Measurements from ENCODE around the gene TBL1X. TPM values are rescaled to one million over a fixed set of nuclear protein-coding genes. Genes with fewer than 3 reads are reported as not detected.

Gene TBL1X
- total and polyA plus RNA-seq, 10 of the 15 experiments (the other 5 are each of a cell fraction or from before 2014, with no cell fraction given) = 4.4 to 26.3 (median 10.6) TPM

DNA sequence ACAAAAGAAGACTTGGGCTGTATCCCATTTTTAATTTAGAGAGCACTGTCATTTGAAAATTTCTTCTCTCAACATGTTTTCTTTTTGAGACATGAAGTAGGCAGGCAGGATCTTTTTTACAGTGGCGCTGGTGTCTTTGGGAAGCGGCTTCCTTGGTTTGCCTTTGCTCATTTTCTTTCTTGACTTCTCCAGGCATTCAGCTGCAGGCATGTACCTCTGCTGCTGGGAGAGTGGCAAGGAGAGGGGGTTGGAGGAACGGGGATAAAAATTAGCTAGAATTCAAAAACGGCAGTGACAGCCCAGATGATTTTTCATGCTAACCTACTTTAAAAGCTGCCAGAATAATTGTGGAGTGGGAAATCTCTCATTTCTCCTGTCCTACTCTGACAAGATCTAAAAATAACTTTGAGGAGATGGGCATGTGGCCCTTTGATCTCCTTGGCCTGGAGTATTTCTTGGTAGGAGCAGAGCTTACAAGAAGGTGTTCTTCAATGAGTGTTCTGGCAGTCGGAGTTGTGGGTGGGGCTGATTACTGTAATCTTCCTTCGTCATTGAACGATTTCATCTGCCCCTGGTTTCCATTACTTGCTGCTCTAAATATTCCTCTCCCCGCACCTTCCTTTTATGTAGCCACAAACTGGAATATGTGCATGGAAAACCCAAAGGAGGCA, 54.8 kb downstream of the TBL1X start:
- no TSS peak for BruUV-seq (replicated peaks)
- WGBS (ENCODE audit: insufficient coverage, insufficient replicate concordance, low lambda C conversion rate, missing lambda C conversion rate) = 68% methylated on average over 8 of the region's 8 CpGs
- H3K9ac ChIP-seq (ENCODE audit: control insufficient read depth, insufficient read depth, low read length) = no peak overlapping the region
- no peak overlapping the region for H3K4me2 ChIP-seq (ENCODE audit: control insufficient read depth, insufficient read depth)
- TF ChIP-seq SREBF2 (IDR thresholded peaks at IDR 0.05; ENCODE audit: low read length) = no peak
- TF ChIP-seq, protein P1, sequence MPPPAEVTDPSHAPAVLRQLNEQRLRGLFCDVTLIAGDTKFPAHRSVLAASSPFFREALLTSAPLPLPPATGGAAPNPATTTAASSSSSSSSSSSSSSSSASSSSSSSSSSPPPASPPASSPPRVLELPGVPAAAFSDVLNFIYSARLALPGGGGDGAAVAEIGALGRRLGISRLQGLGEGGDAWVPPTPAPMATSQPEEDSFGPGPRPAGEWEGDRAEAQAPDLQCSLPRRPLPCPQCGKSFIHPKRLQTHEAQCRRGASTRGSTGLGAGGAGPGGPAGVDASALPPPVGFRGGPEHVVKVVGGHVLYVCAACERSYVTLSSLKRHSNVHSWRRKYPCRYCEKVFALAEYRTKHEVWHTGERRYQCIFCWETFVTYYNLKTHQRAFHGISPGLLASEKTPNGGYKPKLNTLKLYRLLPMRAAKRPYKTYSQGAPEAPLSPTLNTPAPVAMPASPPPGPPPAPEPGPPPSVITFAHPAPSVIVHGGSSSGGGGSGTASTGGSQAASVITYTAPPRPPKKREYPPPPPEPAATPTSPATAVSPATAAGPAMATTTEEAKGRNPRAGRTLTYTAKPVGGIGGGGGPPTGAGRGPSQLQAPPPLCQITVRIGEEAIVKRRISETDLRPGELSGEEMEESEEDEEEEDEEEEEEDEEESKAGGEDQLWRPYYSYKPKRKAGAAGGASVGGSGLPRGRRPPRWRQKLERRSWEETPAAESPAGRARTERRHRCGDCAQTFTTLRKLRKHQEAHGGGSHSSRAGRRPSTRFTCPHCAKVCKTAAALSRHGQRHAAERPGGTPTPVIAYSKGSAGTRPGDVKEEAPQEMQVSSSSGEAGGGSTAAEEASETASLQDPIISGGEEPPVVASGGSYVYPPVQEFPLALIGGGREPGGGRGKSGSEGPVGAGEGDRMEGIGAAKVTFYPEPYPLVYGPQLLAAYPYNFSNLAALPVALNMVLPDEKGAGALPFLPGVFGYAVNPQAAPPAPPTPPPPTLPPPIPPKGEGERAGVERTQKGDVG (CRISPR knock-in tag; IDR thresholded peaks at IDR 0.05) = no peak
- TF ChIP-seq, protein P2, sequence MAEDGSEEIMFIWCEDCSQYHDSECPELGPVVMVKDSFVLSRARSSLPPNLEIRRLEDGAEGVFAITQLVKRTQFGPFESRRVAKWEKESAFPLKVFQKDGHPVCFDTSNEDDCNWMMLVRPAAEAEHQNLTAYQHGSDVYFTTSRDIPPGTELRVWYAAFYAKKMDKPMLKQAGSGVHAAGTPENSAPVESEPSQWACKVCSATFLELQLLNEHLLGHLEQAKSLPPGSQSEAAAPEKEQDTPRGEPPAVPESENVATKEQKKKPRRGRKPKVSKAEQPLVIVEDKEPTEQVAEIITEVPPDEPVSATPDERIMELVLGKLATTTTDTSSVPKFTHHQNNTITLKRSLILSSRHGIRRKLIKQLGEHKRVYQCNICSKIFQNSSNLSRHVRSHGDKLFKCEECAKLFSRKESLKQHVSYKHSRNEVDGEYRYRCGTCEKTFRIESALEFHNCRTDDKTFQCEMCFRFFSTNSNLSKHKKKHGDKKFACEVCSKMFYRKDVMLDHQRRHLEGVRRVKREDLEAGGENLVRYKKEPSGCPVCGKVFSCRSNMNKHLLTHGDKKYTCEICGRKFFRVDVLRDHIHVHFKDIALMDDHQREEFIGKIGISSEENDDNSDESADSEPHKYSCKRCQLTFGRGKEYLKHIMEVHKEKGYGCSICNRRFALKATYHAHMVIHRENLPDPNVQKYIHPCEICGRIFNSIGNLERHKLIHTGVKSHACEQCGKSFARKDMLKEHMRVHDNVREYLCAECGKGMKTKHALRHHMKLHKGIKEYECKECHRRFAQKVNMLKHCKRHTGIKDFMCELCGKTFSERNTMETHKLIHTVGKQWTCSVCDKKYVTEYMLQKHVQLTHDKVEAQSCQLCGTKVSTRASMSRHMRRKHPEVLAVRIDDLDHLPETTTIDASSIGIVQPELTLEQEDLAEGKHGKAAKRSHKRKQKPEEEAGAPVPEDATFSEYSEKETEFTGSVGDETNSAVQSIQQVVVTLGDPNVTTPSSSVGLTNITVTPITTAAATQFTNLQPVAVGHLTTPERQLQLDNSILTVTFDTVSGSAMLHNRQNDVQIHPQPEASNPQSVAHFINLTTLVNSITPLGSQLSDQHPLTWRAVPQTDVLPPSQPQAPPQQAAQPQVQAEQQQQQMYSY (CRISPR knock-in tag; IDR thresholded peaks at IDR 0.05) = no peak
- no peak for TF ChIP-seq POU2F2 (IDR thresholded peaks at IDR 0.05; ENCODE audit: borderline replicate concordance, low read depth, low read length)
- CTCF ChIA-PET = no interaction called here
- DNase-seq (ENCODE audit: low read depth, low spot score) (no peak), FAIRE-seq (no peak), ATAC-seq (no peak)
- in situ Hi-C loops (cut with MboI) (no loop called here), intact Hi-C loops (cut with micrococcal nuclease; ENCODE audit: unreplicated experiment) (no loop called here)
- no peaks in the 10 kb centered on the region for H3K9me3 ChIP-seq (replicated peaks; ENCODE audit: control insufficient read depth, insufficient read depth, low read length)
- POLR2A ChIA-PET = no interaction called here
- H3K4me3 ChIP-seq = no peak overlapping the region
- H3K36me3 ChIP-seq (ENCODE audit: control insufficient read depth in 2 of 2, insufficient read depth in 2 of 2, low read length in 1 of 2) = no peaks in the 10 kb centered on the region
- no peaks in the 10 kb centered on the region for H3K4me1 ChIP-seq (ENCODE audit: control insufficient read depth, insufficient read depth, low read length)
- no peaks in the 10 kb centered on the region for H3K27me3 ChIP-seq (replicated peaks in 1 of 2; ENCODE audit: control insufficient read depth in 2 of 2, insufficient read depth in 2 of 2, low read length in 1 of 2)
- no peak overlapping the region for H2AFZ ChIP-seq (ENCODE audit: control insufficient read depth, low read depth, low read length)
- RAD21 ChIA-PET (ENCODE audit: unreplicated experiment) = no interaction called here
- SMC1A ChIA-PET (ENCODE audit: uncharacterized antibody, unreplicated experiment) = no interaction called here
- H3K79me2 ChIP-seq (ENCODE audit: control insufficient read depth, insufficient read depth, low read length) = no peaks in the 10 kb centered on the region
- no peaks in the 10 kb centered on the region for H4K20me1 ChIP-seq (ENCODE audit: control insufficient read depth, insufficient read depth)
- H3K27ac ChIP-seq (ENCODE audit: control insufficient read depth, insufficient read depth) = no peak overlapping the region

Measured in GM12878 (cell line).